Caco-2 (cell line): ENCODE measurements around the gene PCDH15. TPM values are rescaled to one million over a fixed set of nuclear protein-coding genes. Genes with fewer than 3 reads are reported as not detected.

Source experiments
- BruUV-seq: library from RNA; stranded (reverse); fragments of 400-500 nt; replicated peaks from 2 replicates; lab custom pipeline; 2021; lab: Mats Ljungman, UMichigan
- CTCF ChIA-PET: fragments of 300-600 bp; sonication (Branson Sonifier 250); formaldehyde crosslinking; loops from one replicate; lab custom pipeline; 2022; ENCODE audit warnings: antibody characterized with exemption; lab: Charles Lee
- POLR2A ChIA-PET: fragments of 300-600 bp; sonication (Branson Sonifier 250); formaldehyde crosslinking; loops from one replicate; lab custom pipeline; 2022; ENCODE audit warnings: antibody characterized with exemption; lab: Charles Lee
- DNase-seq, 2 experiments: peaks; one replicate each; pipeline versions ENCODE4 v3.0.0 to v3.0.0-alpha.2; 2020 to 2022
- H3K27me3 ChIP-seq: replicated peaks from 2 replicates; pipeline ENCODE4 v1.6.0; 2011; ENCODE audit warnings: low read length; ENCODE audit not compliant: control insufficient read depth, insufficient read depth
- H3K36me3 ChIP-seq: 2 replicates; pipeline ENCODE4 v1.5.1; 2011; ENCODE audit warnings: low read length; ENCODE audit not compliant: control insufficient read depth, insufficient read depth
- H3K4me1 ChIP-seq: fragments of 250-450 bp; sonication (Bioruptor Pico); 2 replicates; pipeline ENCODE4 v1.5.1; 2020; ENCODE audit warnings: mild to moderate bottlenecking
- H3K4me3 ChIP-seq: 2 replicates; pipeline ENCODE4 v1.5.1; 2011; ENCODE audit warnings: low read depth, mild to moderate bottlenecking, control low read depth, low read length
- H3K9me3 ChIP-seq: fragments of 250-450 bp; sonication (Bioruptor Pico); 2 replicates; pipeline ENCODE4 v1.5.1; 2020; ENCODE audit warnings: mild to moderate bottlenecking, moderate library complexity
- H3K27ac Mint-ChIP-seq: one replicate; pipeline ENCODE4 v1.8.0; 2022; ENCODE audit warnings: mixed read lengths; ENCODE audit not compliant: unreplicated experiment
- H3K27me3 Mint-ChIP-seq: one replicate; pipeline ENCODE4 v1.8.0; 2022; ENCODE audit warnings: mixed read lengths; ENCODE audit not compliant: insufficient read depth, unreplicated experiment
- H3K36me3 Mint-ChIP-seq: one replicate; pipeline ENCODE4 v1.8.0; 2022; ENCODE audit warnings: mild to moderate bottlenecking, mixed read lengths; ENCODE audit not compliant: insufficient read depth, unreplicated experiment
- H3K4me1 Mint-ChIP-seq: one replicate; pipeline ENCODE4 v1.8.0; 2022; ENCODE audit warnings: low read depth, mixed read lengths; ENCODE audit not compliant: unreplicated experiment
- H3K4me3 Mint-ChIP-seq: one replicate; pipeline ENCODE4 v1.8.0; 2022; ENCODE audit warnings: mild to moderate bottlenecking, moderate library complexity, mixed read lengths; ENCODE audit not compliant: unreplicated experiment
- H3K9me3 Mint-ChIP-seq: one replicate; pipeline ENCODE4 v1.8.0; 2022; ENCODE audit warnings: mixed read lengths; ENCODE audit not compliant: unreplicated experiment
- CTCF ChIP-seq, 2 experiments: fragments of 200-600 bp in 1 of 2; IDR thresholded peaks; 1 replicate in 1 of 2; 2 replicates in 1 of 2; pipeline versions ENCODE4 v1.5.1 to v1.8.0; 2011 to 2022; ENCODE audit warnings: antibody characterized with exemption in 1 of 2, control low read depth in 1 of 2, inconsistent platforms in 1 of 2, low read depth in 1 of 2, low read length in 1 of 2, mild to moderate bottlenecking in 1 of 2, moderate library complexity in 1 of 2; ENCODE audit not compliant: insufficient read depth in 1 of 2, severe bottlenecking in 1 of 2, unreplicated experiment in 1 of 2
- intact Hi-C: fragments of 100-400 bp; cut with micrococcal nuclease; formaldehyde crosslinking; loops from one replicate; pipeline ENCODE4 v1.10.0; 2022; ENCODE audit not compliant: unreplicated experiment
- total RNA-seq: library from RNA; stranded (reverse); gene quantifications from 2 replicates; pipeline ENCODE4 v1.2.3, GENCODE V29; 2022

Gene PCDH15
- total RNA-seq, 1 experiment from 2014 or later, result 0.02 TPM

GRCh38 chr10:54259104-54259503 is 541.9 kb downstream of the PCDH15 start:
- no peaks in the 10 kb centered on the region for H3K27me3 Mint-ChIP-seq
- no peaks in the 10 kb centered on the region for H3K36me3 Mint-ChIP-seq
- no peak overlapping the region for H3K4me3 Mint-ChIP-seq
- ChIA-PET POLR2A (no interaction called here), CTCF (no interaction called here)
- no peak for DNase-seq
- no peak overlapping the region for H3K27ac Mint-ChIP-seq
- no peaks in the 10 kb centered on the region for H3K4me1 ChIP-seq
- H3K4me1 Mint-ChIP-seq, result no peaks in the 10 kb centered on the region
- BruUV-seq, result no TSS peak
- no peaks in the 10 kb centered on the region for H3K27me3 ChIP-seq
- no peaks in the 10 kb centered on the region; the same call in 1 of the 2 replicates for H3K9me3 ChIP-seq
- no peak overlapping the region for H3K4me3 ChIP-seq
- intact Hi-C loops, result no loop called here
- H3K9me3 Mint-ChIP-seq, result no peaks in the 10 kb centered on the region
- H3K36me3 ChIP-seq, result no peaks in the 10 kb centered on the region
- TF ChIP-seq CTCF (IDR thresholded peaks at IDR 0.05; ENCODE audit: insufficient read depth in 1 of 2, low read depth in 1 of 2, low read length in 1 of 2, severe bottlenecking in 1 of 2, unreplicated experiment in 1 of 2), result no peak

GRCh38 chr10:54234832-54235231 is 566.2 kb downstream of the PCDH15 start:
- H3K4me3 Mint-ChIP-seq, result no peak overlapping the region

GRCh38 chr10:54203401-54203800 is 597.6 kb downstream of the PCDH15 start:
- POLR2A ChIA-PET, result no interaction called here

More at GRCh38 chr10:54234832-54235231, 566.2 kb downstream of the PCDH15 start:
- no TSS peak for BruUV-seq
- peaks cover 21% of the 10 kb centered on the region for H3K9me3 Mint-ChIP-seq
- H3K4me1 Mint-ChIP-seq, result no peaks in the 10 kb centered on the region
- H3K27me3 Mint-ChIP-seq, result no peaks in the 10 kb centered on the region
- Histone ChIP-seq H3K36me3 (no peaks in the 10 kb centered on the region), H3K4me3 (no peak overlapping the region), H3K4me1 (no peaks in the 10 kb centered on the region), H3K9me3 (0 out of 2 replicates have a peak, but pooled peaks cover 7% of the 10 kb centered on the region), H3K27me3 (no peaks in the 10 kb centered on the region)
- no peaks in the 10 kb centered on the region for H3K36me3 Mint-ChIP-seq
- ChIA-PET POLR2A (no interaction called here), CTCF (no interaction called here)
- no peak for DNase-seq
- H3K27ac Mint-ChIP-seq, result no peak overlapping the region
- no peak for TF ChIP-seq CTCF (IDR thresholded peaks at IDR 0.05; ENCODE audit: insufficient read depth in 1 of 2, low read depth in 1 of 2, low read length in 1 of 2, severe bottlenecking in 1 of 2, unreplicated experiment in 1 of 2)
- intact Hi-C loops, result no loop called here

More at GRCh38 chr10:54203401-54203800, 597.6 kb downstream of the PCDH15 start:
- H3K36me3 ChIP-seq, result no peaks in the 10 kb centered on the region
- Mint-ChIP-seq H3K9me3 (no peaks in the 10 kb centered on the region), H3K4me1 (peaks cover 8% of the 10 kb centered on the region), H3K4me3 (no peak overlapping the region), H3K27ac (no peak overlapping the region), H3K27me3 (peaks cover 5% of the 10 kb centered on the region), H3K36me3 (no peaks in the 10 kb centered on the region)
- H3K27me3 ChIP-seq, result no peaks in the 10 kb centered on the region
- H3K9me3 ChIP-seq, result no peaks in the 10 kb centered on the region
- intact Hi-C loops, result no loop called here
- no TSS peak for BruUV-seq
- TF ChIP-seq CTCF (IDR thresholded peaks at IDR 0.05; ENCODE audit: insufficient read depth in 1 of 2, low read depth in 1 of 2, low read length in 1 of 2, severe bottlenecking in 1 of 2, unreplicated experiment in 1 of 2), result no peak
- CTCF ChIA-PET, result no interaction called here
- H3K4me3 ChIP-seq, result no peak overlapping the region
- no peak for DNase-seq
- no peaks in the 10 kb centered on the region for H3K4me1 ChIP-seq
